CD4-positive, alpha-beta memory T cell (primary cell): ENCODE data around the gene GPC5. TPM values are rescaled to one million over a fixed set of nuclear protein-coding genes. Genes with fewer than 3 reads are reported as not detected.

ENCODE experiments used
- CTCF ChIA-PET: fragments of 350-600 bp; sonication (Branson Sonifier 250); formaldehyde crosslinking; loops from one replicate; lab custom pipeline; 2021; ENCODE audit warnings: inconsistent platforms; ENCODE audit not compliant: partially characterized antibody; lab: Charles Lee
- POLR2A ChIA-PET: fragments of 350-600 bp; sonication (Branson Sonifier 250); formaldehyde crosslinking; loops from one replicate; lab custom pipeline; 2021; ENCODE audit not compliant: partially characterized antibody; lab: Charles Lee
- DNase-seq, 5 donors: peaks; one replicate each; pipeline versions ENCODE4 v3.0.0 to v3.0.0-alpha.2; 2020 to 2022; ENCODE audit warnings: mixed read lengths in 1 of 5
- H3K27ac ChIP-seq: one replicate; pipeline ENCODE4 v1.7.0; 2013; ENCODE audit warnings: low read depth, low read length
- H3K27me3 ChIP-seq: 2 replicates; pipeline ENCODE4 v1.7.0; 2013; ENCODE audit warnings: mild to moderate bottlenecking, low read length, moderate library complexity; ENCODE audit not compliant: insufficient read depth
- H3K36me3 ChIP-seq: 2 replicates; pipeline ENCODE4 v1.7.0; 2013; ENCODE audit warnings: mild to moderate bottlenecking, low read length, moderate library complexity; ENCODE audit not compliant: insufficient read depth
- H3K4me1 ChIP-seq: 2 replicates; pipeline ENCODE4 v1.7.0; 2013; ENCODE audit warnings: mild to moderate bottlenecking, low read length, moderate library complexity; ENCODE audit not compliant: insufficient read depth
- H3K4me3 ChIP-seq, 2 donors: one replicate each; pipeline ENCODE4 v1.7.0; 2013; ENCODE audit warnings: low read length in 2 of 2, mild to moderate bottlenecking in 1 of 2
- H3K9me3 ChIP-seq, 2 donors: one replicate each; pipeline ENCODE4 v1.7.0; 2013; ENCODE audit warnings: low read length in 2 of 2, control low read depth in 1 of 2; ENCODE audit not compliant: control insufficient read depth in 1 of 2
- H3K27ac Mint-ChIP-seq, 7 donors: one replicate each; pipeline ENCODE4 v1.8.0; 2020 to 2021; ENCODE audit warnings: mixed read lengths in 7 of 7, mild to moderate bottlenecking in 6 of 7, inconsistent platforms in 3 of 7, moderate library complexity in 3 of 7
- H3K27me3 Mint-ChIP-seq, 2 donors: one replicate each; pipeline ENCODE4 v1.8.0; 2020 to 2021; ENCODE audit warnings: mixed read lengths in 2 of 2
- H3K36me3 Mint-ChIP-seq, 2 donors: one replicate each; pipeline ENCODE4 v1.8.0; 2020 to 2021; ENCODE audit warnings: mixed read lengths in 2 of 2, inconsistent platforms in 1 of 2, mild to moderate bottlenecking in 1 of 2
- H3K4me1 Mint-ChIP-seq, 4 donors: one replicate each; pipeline ENCODE4 v1.8.0; 2020 to 2021; ENCODE audit warnings: mixed read lengths in 4 of 4, mild to moderate bottlenecking in 1 of 4
- H3K4me3 Mint-ChIP-seq, 8 donors: one replicate each; pipeline ENCODE4 v1.8.0; 2020 to 2021; ENCODE audit warnings: mixed read lengths in 8 of 8, mild to moderate bottlenecking in 7 of 8, moderate library complexity in 6 of 8, inconsistent platforms in 3 of 8
- H3K9me3 Mint-ChIP-seq, 8 donors: one replicate each; pipeline ENCODE4 v1.8.0; 2020 to 2021; ENCODE audit warnings: mixed read lengths in 8 of 8, mild to moderate bottlenecking in 5 of 8, inconsistent platforms in 3 of 8, moderate library complexity in 1 of 8
- intact Hi-C: fragments of 100-400 bp; cut with micrococcal nuclease; formaldehyde crosslinking; loops from one replicate; pipeline ENCODE4 v1.15.1; 2023
- polyA plus RNA-seq, 2 donors: library from polyadenylated mRNA; unstranded; fragments of 300-500 nt; fragmentation: Illumina TruSeq; gene quantifications; one replicate each; pipeline ENCODE4 v1.2.3, GENCODE V29; 2021
- total RNA-seq, 2 experiments: library from RNA; stranded (reverse); gene quantifications; one replicate each; pipeline ENCODE4 v1.2.3, GENCODE V29; 2021

GPC5 gene
- total and polyA plus RNA-seq, 4 experiments from 2014 or later, result 0.14 TPM; not detected in 3

DNA sequence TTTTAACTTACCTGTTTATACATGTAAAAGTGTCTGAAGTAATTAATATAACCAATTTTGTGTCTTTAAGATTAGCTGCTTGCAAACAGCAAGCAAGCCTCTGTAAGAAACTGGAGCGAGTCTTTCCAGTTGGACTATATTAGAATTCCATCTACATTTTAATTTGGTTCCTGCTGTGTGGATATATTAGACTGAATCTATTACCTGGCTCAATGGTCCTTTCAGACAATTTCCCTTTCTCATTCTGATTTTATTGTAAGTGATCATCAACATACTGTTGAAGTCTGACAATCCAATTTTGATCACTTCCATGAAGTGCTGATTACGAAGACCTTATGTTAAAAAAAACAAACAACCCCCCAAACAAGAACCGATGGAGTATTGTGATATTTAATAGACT, 72.3 kb downstream of the GPC5 start:
- H3K4me1 ChIP-seq, result no peaks in the 10 kb centered on the region
- H3K36me3 ChIP-seq, result no peaks in the 10 kb centered on the region
- POLR2A ChIA-PET, result no interaction called here
- Mint-ChIP-seq H3K27me3 (peaks cover 0 to 3% of the 10 kb centered on the region in 2 donors), H3K9me3 (no peaks in the 10 kb centered on the region), H3K4me1 (no peaks in the 10 kb centered on the region), H3K4me3 (no peak overlapping the region), H3K36me3 (no peaks in the 10 kb centered on the region), H3K27ac (no peak overlapping the region)
- CTCF ChIA-PET, result no interaction called here
- no peaks in the 10 kb centered on the region for H3K27me3 ChIP-seq
- intact Hi-C loops, result no loop called here
- no peak for DNase-seq
- no peaks in the 10 kb centered on the region for H3K9me3 ChIP-seq
- no peak overlapping the region for H3K27ac ChIP-seq
- no peak overlapping the region for H3K4me3 ChIP-seq

GRCh38 chr13:91482427-91482826, 84.0 kb downstream of the GPC5 start:
- H3K27me3 Mint-ChIP-seq, result no peaks in the 10 kb centered on the region
- Histone ChIP-seq H3K27me3 (no peaks in the 10 kb centered on the region), H3K4me3 (no peak overlapping the region), H3K27ac (no peak overlapping the region), H3K9me3 (no peaks in the 10 kb centered on the region), H3K36me3 (no peaks in the 10 kb centered on the region), H3K4me1 (no peaks in the 10 kb centered on the region)
- no peak overlapping the region for H3K4me3 Mint-ChIP-seq
- CTCF ChIA-PET, result no interaction called here
- H3K4me1 Mint-ChIP-seq, result no peaks in the 10 kb centered on the region
- no peaks in the 10 kb centered on the region for H3K36me3 Mint-ChIP-seq
- intact Hi-C loops, result no loop called here
- POLR2A ChIA-PET, result no interaction called here
- H3K27ac Mint-ChIP-seq, result no peak overlapping the region
- H3K9me3 Mint-ChIP-seq, result no peaks in the 10 kb centered on the region
- DNase-seq, result no peak

GRCh38 chr13:91491980-91492379, 93.6 kb downstream of the GPC5 start:
- ChIA-PET CTCF (no interaction called here), POLR2A (no interaction called here)
- no peaks in the 10 kb centered on the region for H3K36me3 Mint-ChIP-seq
- no peak for DNase-seq
- no peak overlapping the region for H3K27ac Mint-ChIP-seq
- Histone ChIP-seq H3K9me3 (no peaks in the 10 kb centered on the region), H3K36me3 (no peaks in the 10 kb centered on the region), H3K27ac (no peak overlapping the region), H3K4me1 (no peaks in the 10 kb centered on the region), H3K27me3 (no peaks in the 10 kb centered on the region), H3K4me3 (no peak overlapping the region)
- no peaks in the 10 kb centered on the region for H3K4me1 Mint-ChIP-seq
- H3K27me3 Mint-ChIP-seq, result no peaks in the 10 kb centered on the region
- no peak overlapping the region for H3K4me3 Mint-ChIP-seq
- intact Hi-C loops, result no loop called here
- peaks cover 0 to 7% (median 0%) of the 10 kb centered on the region in 8 donors for H3K9me3 Mint-ChIP-seq

DNA sequence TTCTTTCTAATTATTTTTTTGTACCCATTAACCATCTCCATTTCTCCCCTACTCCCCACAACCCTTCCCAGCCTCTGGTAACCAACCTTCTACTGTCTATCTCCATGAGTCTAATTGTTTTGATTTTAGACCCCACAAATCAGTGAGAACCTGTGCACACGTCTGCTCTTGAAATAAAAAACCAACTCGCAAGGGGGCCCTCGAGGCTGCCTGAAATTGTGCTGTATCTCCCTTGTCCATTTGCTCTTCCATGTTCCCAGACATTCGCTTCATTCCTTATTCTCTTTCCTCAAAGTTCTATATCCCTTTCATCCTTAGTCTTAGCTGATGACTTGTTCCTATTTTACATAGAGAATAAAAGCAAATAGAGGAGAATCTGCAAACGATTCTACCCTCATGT, 95.0 kb downstream of the GPC5 start:
- no peaks in the 10 kb centered on the region for H3K4me1 Mint-ChIP-seq
- Histone ChIP-seq H3K27me3 (no peaks in the 10 kb centered on the region), H3K36me3 (no peaks in the 10 kb centered on the region), H3K9me3 (no peaks in the 10 kb centered on the region), H3K4me1 (no peaks in the 10 kb centered on the region), H3K4me3 (no peak overlapping the region), H3K27ac (no peak overlapping the region)
- no peaks in the 10 kb centered on the region for H3K36me3 Mint-ChIP-seq
- H3K9me3 Mint-ChIP-seq, result peaks cover 0 to 5% (median 1%) of the 10 kb centered on the region in 8 donors
- H3K27me3 Mint-ChIP-seq, result no peaks in the 10 kb centered on the region
- intact Hi-C loops, result no loop called here
- POLR2A ChIA-PET, result no interaction called here
- H3K4me3 Mint-ChIP-seq, result no peak overlapping the region
- H3K27ac Mint-ChIP-seq, result no peak overlapping the region
- no peak for DNase-seq
- CTCF ChIA-PET, result no interaction called here

DNA sequence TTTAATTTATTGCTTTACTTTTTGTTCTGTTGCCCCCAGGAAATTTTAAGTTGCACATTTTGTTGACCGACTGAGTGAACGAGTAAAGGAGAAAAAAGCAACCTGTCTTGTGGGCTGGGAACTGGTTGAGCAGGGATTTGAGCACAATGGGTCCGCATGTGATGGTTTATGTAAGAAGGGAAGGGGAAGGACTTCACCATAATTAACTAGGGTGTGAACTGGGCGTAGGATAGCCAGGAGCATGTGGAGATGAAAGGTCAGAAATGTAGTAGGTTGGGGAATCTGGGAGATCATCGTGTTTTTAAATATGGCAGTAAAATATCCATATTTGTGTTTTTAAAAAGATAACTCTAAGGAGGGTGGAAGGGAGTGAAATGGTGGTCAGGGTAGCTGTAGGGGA, 99.9 kb downstream of the GPC5 start:
- Mint-ChIP-seq H3K27me3 (no peaks in the 10 kb centered on the region), H3K9me3 (peaks cover 0 to 10% (median 5%) of the 10 kb centered on the region in 8 donors), H3K36me3 (no peaks in the 10 kb centered on the region), H3K4me3 (no peak overlapping the region), H3K4me1 (peaks cover 0 to 1% (median 0%) of the 10 kb centered on the region in 4 donors), H3K27ac (no peak overlapping the region)
- no peaks in the 10 kb centered on the region for H3K4me1 ChIP-seq
- H3K27me3 ChIP-seq, result no peaks in the 10 kb centered on the region
- H3K4me3 ChIP-seq, result no peak overlapping the region
- H3K27ac ChIP-seq, result no peak overlapping the region
- ChIA-PET CTCF (no interaction called here), POLR2A (no interaction called here)
- DNase-seq, result no peak
- intact Hi-C loops, result no loop called here
- no peaks in the 10 kb centered on the region for H3K9me3 ChIP-seq
- H3K36me3 ChIP-seq, result no peaks in the 10 kb centered on the region

DNA sequence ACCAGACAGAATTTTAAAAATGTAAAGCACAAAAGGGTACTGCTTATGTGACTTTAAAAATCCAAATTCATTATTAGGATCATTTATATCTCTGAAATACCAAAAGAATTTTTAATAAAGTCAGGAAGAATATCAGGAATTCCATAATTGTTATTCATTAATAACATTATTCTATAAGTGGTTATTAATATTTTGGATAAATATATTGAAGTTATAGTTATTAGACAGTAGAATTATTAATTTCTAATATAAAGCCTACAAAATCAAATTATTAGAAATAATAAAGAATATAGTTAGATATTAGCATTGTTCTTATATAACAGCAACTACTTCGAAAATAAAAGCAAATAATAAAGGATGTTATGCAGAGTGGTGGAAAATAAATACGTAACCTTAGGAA, 105.8 kb downstream of the GPC5 start:
- Histone ChIP-seq H3K4me1 (no peaks in the 10 kb centered on the region), H3K4me3 (no peak overlapping the region), H3K27ac (no peak overlapping the region), H3K9me3 (no peaks in the 10 kb centered on the region), H3K27me3 (no peaks in the 10 kb centered on the region), H3K36me3 (no peaks in the 10 kb centered on the region)
- Mint-ChIP-seq H3K4me3 (no peak overlapping the region), H3K9me3 (peaks cover 0 to 12% (median 5%) of the 10 kb centered on the region in 8 donors), H3K36me3 (no peaks in the 10 kb centered on the region), H3K27me3 (no peaks in the 10 kb centered on the region), H3K27ac (no peak overlapping the region), H3K4me1 (peaks cover 0 to under 1% (median 0%) of the 10 kb centered on the region in 4 donors)
- DNase-seq, result no peak
- intact Hi-C loops, result no loop called here
- ChIA-PET POLR2A (no interaction called here), CTCF (no interaction called here)

- intact Hi-C loops, result no loop called here
- no peak overlapping the region for H3K4me3 Mint-ChIP-seq
Observed at GRCh38 chr13:91506759-91507158, 108.3 kb downstream of the GPC5 start.

GRCh38 chr13:91510058-91510457, 111.6 kb downstream of the GPC5 start:
- ChIA-PET POLR2A (no interaction called here), CTCF (no interaction called here)
- Histone ChIP-seq H3K4me1 (no peaks in the 10 kb centered on the region), H3K9me3 (no peaks in the 10 kb centered on the region), H3K36me3 (no peaks in the 10 kb centered on the region), H3K4me3 (no peak overlapping the region), H3K27ac (no peak overlapping the region), H3K27me3 (no peaks in the 10 kb centered on the region)
- Mint-ChIP-seq H3K27ac (no peak overlapping the region), H3K4me1 (no peaks in the 10 kb centered on the region), H3K36me3 (no peaks in the 10 kb centered on the region), H3K4me3 (no peak overlapping the region), H3K27me3 (no peaks in the 10 kb centered on the region), H3K9me3 (peaks cover 0 to 6% (median 3%) of the 10 kb centered on the region in 8 donors)
- DNase-seq, result no peak
- intact Hi-C loops, result no loop called here

More at GRCh38 chr13:91506759-91507158, 108.3 kb downstream of the GPC5 start:
- Histone ChIP-seq H3K27ac (no peak overlapping the region), H3K4me3 (no peak overlapping the region), H3K36me3 (no peaks in the 10 kb centered on the region), H3K9me3 (no peaks in the 10 kb centered on the region), H3K4me1 (no peaks in the 10 kb centered on the region), H3K27me3 (no peaks in the 10 kb centered on the region)
- no peak overlapping the region for H3K27ac Mint-ChIP-seq
- H3K27me3 Mint-ChIP-seq, result no peaks in the 10 kb centered on the region
- H3K9me3 Mint-ChIP-seq, result peaks cover 0 to 10% (median 3%) of the 10 kb centered on the region in 8 donors
- DNase-seq, result no peak
- H3K4me1 Mint-ChIP-seq, result no peaks in the 10 kb centered on the region
- ChIA-PET CTCF (no interaction called here), POLR2A (no interaction called here)
- no peaks in the 10 kb centered on the region for H3K36me3 Mint-ChIP-seq
